ENCODE results near the gene SLC43A2. TPM values are rescaled to one million over a fixed set of nuclear protein-coding genes. Genes with fewer than 3 reads are reported as not detected.

The SLC43A2 gene
- total and polyA plus RNA-seq, 2 of the 13 experiments (the other 11 are each of a cell fraction or from before 2014, with no cell fraction given): 7.3 to 20.0 TPM

DNA sequence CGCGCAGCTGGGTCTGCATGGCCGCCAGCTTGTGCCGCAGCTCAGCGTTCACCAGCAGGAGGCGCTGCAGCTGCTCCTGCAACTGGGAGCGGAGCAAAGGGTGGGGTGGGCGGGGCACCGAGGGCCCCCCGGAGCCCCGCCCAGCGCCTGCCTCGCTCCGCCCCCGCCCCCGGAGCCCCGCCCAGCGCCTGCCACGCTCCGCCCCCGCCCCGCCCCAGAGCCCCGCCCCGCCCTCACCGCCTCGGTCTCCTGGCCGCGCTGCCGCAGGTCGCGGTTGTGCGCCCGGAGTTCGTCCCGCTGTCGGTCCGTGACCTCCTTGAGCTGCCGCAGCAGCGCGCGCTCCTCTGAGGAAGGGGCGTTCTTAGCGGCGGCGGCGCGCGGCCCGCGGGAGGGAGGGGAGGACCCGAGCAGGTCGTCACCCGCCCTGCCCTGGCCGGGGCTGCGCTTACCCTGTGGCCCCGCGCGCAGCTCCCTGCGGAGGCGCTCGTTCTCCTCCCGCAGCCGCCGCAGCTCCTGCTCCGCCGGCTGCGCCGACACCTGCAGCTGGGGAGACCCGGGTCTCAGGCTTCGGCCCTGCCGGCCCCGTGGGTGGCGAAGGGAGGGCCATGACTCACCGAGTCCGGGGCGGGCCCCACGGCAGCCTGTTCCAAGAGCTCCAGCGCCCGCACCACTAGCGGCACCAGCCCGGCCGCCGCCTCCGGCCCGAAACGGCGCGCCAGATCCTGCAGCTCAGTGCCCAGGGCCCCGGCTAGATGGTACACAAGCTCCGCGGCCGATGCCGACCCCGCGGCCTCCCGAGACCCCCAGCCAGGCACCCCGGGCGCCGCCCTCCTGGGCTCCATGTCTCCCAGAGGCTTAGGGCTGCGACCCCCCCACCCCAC is 20.6 kb upstream of the SLC43A2 start (continued):
- no peak for TF ChIP-seq XBP1 (CRISPR knock-in tag; IDR thresholded peaks at IDR 0.05)
- TF ChIP-seq RFXAP (CRISPR knock-in tag; IDR thresholded peaks at IDR 0.05; ENCODE audit: borderline replicate concordance): no peak
- no peak for TF ChIP-seq PPARG (CRISPR knock-in tag; conservative IDR thresholded peaks at IDR 0.05)
- TF ChIP-seq ZFP36L1 (CRISPR knock-in tag; IDR thresholded peaks at IDR 0.05): no peak
- no peak for TF ChIP-seq KAT2B (IDR thresholded peaks at IDR 0.05; ENCODE audit: borderline replicate concordance, low read depth, low read length)
- peak; percentile 66; the same call in 1 of the 2 replicates for TF ChIP-seq MYC (CRISPR knock-in tag; IDR thresholded peaks at IDR 0.05; ENCODE audit: borderline replicate concordance)
- no peak for TF ChIP-seq HNRNPH1 (optimal IDR thresholded peaks at IDR 0.05; ENCODE audit: low read depth, low read length)
- no peak for TF ChIP-seq ZFAT (CRISPR knock-in tag; conservative IDR thresholded peaks at IDR 0.05)
- no peak for TF ChIP-seq ZNF572 (CRISPR knock-in tag; IDR thresholded peaks at IDR 0.05)
- no peak for TF ChIP-seq MEIS1 (CRISPR knock-in tag; IDR thresholded peaks at IDR 0.05; ENCODE audit: borderline replicate concordance)
- no peak for TF ChIP-seq RFX1 (IDR thresholded peaks at IDR 0.05)
- TF ChIP-seq ZNF234 (CRISPR knock-in tag; conservative IDR thresholded peaks at IDR 0.05): no peak
- no peak for TF ChIP-seq ZNF883 (CRISPR knock-in tag; IDR thresholded peaks at IDR 0.05; ENCODE audit: not compliant biosample characterization)
- TF ChIP-seq, protein P1, sequence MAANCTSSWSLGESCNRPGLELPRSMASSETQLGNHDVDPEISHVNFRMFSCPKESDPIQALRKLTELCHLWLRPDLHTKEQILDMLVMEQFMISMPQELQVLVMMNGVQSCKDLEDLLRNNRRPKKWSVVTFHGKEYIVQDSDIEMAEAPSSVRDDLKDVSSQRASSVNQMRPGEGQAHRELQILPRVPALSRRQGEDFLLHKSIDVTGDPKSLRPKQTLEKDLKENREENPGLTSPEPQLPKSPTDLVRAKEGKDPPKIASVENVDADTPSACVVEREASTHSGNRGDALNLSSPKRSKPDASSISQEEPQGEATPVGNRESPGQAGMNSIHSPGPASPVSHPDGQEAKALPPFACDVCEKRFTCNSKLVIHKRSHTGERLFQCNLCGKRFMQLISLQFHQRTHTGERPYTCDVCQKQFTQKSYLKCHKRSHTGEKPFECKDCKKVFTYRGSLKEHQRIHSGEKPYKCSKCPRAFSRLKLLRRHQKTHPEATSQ (CRISPR knock-in tag; IDR thresholded peaks at IDR 0.05; ENCODE audit: borderline replicate concordance): no peak
- TF ChIP-seq, protein P2, sequence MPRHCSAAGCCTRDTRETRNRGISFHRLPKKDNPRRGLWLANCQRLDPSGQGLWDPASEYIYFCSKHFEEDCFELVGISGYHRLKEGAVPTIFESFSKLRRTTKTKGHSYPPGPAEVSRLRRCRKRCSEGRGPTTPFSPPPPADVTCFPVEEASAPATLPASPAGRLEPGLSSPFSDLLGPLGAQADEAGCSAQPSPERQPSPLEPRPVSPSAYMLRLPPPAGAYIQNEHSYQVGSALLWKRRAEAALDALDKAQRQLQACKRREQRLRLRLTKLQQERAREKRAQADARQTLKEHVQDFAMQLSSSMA (CRISPR knock-in tag; IDR thresholded peaks at IDR 0.05): no peak
- no peak for TF ChIP-seq FOXA1 (IDR thresholded peaks at IDR 0.05)
- TF ChIP-seq FOXA1 (CRISPR knock-in tag; IDR thresholded peaks at IDR 0.05): 0 out of 2 replicates have a peak, but pooled peaks have one; percentile 13
- TF ChIP-seq THAP11 (CRISPR knock-in tag; IDR thresholded peaks at IDR 0.05): no peak
- TF ChIP-seq, protein P3, sequence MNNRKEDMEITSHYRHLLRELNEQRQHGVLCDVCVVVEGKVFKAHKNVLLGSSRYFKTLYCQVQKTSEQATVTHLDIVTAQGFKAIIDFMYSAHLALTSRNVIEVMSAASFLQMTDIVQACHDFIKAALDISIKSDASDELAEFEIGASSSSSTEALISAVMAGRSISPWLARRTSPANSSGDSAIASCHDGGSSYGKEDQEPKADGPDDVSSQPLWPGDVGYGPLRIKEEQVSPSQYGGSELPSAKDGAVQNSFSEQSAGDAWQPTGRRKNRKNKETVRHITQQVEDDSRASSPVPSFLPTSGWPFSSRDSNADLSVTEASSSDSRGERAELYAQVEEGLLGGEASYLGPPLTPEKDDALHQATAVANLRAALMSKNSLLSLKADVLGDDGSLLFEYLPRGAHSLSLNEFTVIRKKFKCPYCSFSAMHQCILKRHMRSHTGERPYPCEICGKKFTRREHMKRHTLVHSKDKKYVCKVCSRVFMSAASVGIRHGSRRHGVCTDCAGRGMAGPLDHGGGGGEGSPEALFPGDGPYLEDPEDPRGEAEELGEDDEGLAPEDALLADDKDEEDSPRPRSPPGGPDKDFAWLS (CRISPR knock-in tag; IDR thresholded peaks at IDR 0.05; ENCODE audit: borderline replicate concordance): peak; percentile 79; the same call in 1 of the 2 replicates
- TF ChIP-seq MXD4 (CRISPR knock-in tag; IDR thresholded peaks at IDR 0.05): 0 out of 2 replicates have a peak, but pooled peaks have one; percentile 22
- TF ChIP-seq, protein P4, sequence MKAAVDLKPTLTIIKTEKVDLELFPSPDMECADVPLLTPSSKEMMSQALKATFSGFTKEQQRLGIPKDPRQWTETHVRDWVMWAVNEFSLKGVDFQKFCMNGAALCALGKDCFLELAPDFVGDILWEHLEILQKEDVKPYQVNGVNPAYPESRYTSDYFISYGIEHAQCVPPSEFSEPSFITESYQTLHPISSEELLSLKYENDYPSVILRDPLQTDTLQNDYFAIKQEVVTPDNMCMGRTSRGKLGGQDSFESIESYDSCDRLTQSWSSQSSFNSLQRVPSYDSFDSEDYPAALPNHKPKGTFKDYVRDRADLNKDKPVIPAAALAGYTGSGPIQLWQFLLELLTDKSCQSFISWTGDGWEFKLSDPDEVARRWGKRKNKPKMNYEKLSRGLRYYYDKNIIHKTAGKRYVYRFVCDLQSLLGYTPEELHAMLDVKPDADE (CRISPR knock-in tag; IDR thresholded peaks at IDR 0.05): peak; percentile 75; the same call in 1 of the 2 replicates
- peak; percentile 79; the same call in 1 of the 2 replicates for TF ChIP-seq KDM2A (CRISPR knock-in tag; IDR thresholded peaks at IDR 0.05; ENCODE audit: borderline replicate concordance, low read depth)
- TF ChIP-seq CHD4 (IDR thresholded peaks at IDR 0.05; ENCODE audit: borderline replicate concordance, low read length): no peak
- no peak for TF ChIP-seq EZH2 (conservative IDR thresholded peaks at IDR 0.05; ENCODE audit: low read depth, low read length)
- TF ChIP-seq SAFB2 (CRISPR knock-in tag; IDR thresholded peaks at IDR 0.05; ENCODE audit: borderline replicate concordance, low read depth): 0 out of 2 replicates have a peak, but pooled peaks have one; percentile 34
- no peak for TF ChIP-seq ZNF230 (CRISPR knock-in tag; IDR thresholded peaks at IDR 0.05)

All from HepG2 (cell line).